Thyroid gland (tissue), 4 donors: Measurements from ENCODE around the gene ADCY7. TPM values are rescaled to one million over a fixed set of nuclear protein-coding genes. Genes with fewer than 3 reads are reported as not detected.

Source experiments
- DNase-seq, 2 donors: peaks; one replicate each; pipeline ENCODE4 v3.0.0-alpha.2; 2019
- H3K27ac ChIP-seq, 3 donors: fragments of 200-600 bp; sonication (generic); 1 replicate in 2 of 3; 2 replicates in 1 of 3; pipeline ENCODE4 v1.5.1; 2016 to 2019; ENCODE audit warnings: mild to moderate bottlenecking in 1 of 3, moderate library complexity in 1 of 3
- H3K27me3 ChIP-seq: fragments of 200-600 bp; sonication (generic); one replicate; pipeline ENCODE4 v1.5.1; 2019
- H3K36me3 ChIP-seq, 2 donors: fragments of 200-600 bp; sonication (generic); one replicate each; pipeline ENCODE4 v1.5.1; 2016 to 2019
- H3K4me1 ChIP-seq, 2 donors: fragments of 200-600 bp; sonication (generic); one replicate each; pipeline ENCODE4 v1.5.1; 2017 to 2019
- H3K4me3 ChIP-seq, 3 donors: fragments of 200-600 bp; sonication (generic); replicated peaks in 1 of 3; 1 replicate in 2 of 3; 2 replicates in 1 of 3; pipeline ENCODE4 v1.5.1; 2016; ENCODE audit warnings: mild to moderate bottlenecking in 1 of 3
- H3K9me3 ChIP-seq: fragments of 200-600 bp; sonication (generic); one replicate; pipeline ENCODE4 v1.5.1; 2017
- CTCF ChIP-seq, 6 experiments: fragments of 200-600 bp in 3 of 6; fragments of 450-650 bp in 3 of 6; sonication (generic) in 3 of 6; IDR thresholded peaks; one replicate each; pipeline ENCODE4 v1.5.1; 2016 to 2019; ENCODE audit warnings: antibody characterized with exemption in 6 of 6, mild to moderate bottlenecking in 2 of 6, inconsistent platforms in 1 of 6, moderate library complexity in 1 of 6
- POLR2A ChIP-seq, 2 donors: fragments of 450-650 bp; IDR thresholded peaks; one replicate each; pipeline ENCODE4 v1.6.1; 2017; ENCODE audit warnings: antibody characterized with exemption in 2 of 2, mild to moderate bottlenecking in 2 of 2, moderate library complexity in 1 of 2
- WGBS, 2 donors: methylation state at CpG; one replicate each; pipeline ENCODE4 v1.1.5; 2017; 5-methylcytosine and 5-hydroxymethylcytosine counted together
- intact Hi-C: fragments of 100-400 bp; cut with DNase I; formaldehyde crosslinking; loops from one replicate; pipeline ENCODE4 v1.15.1; 2023
- total RNA-seq, 4 donors: library from RNA; depleted of rRNA; stranded (reverse); fragments of >200 nt; gene quantifications; one replicate each; pipeline ENCODE4 v1.2.3, GENCODE V29; 2016

ADCY7 gene
- total RNA-seq, 4 donors from 2014 or later, result 4.2 to 8.2 (median 7.1) TPM

- DNase-seq, result no peak
- no peak overlapping the region for H3K4me3 ChIP-seq
- TF ChIP-seq CTCF (IDR thresholded peaks at IDR 0.05) (no peak), POLR2A (IDR thresholded peaks at IDR 0.05) (no peak)
- H3K36me3 ChIP-seq, result peaks cover 4 to 5% of the 10 kb centered on the region in 2 donors
- H3K27ac ChIP-seq, result peak overlapping the region in 1 of 3 donors; percentile 8
- intact Hi-C loops, result no loop called here
- no peaks in the 10 kb centered on the region for H3K27me3 ChIP-seq
- H3K4me1 ChIP-seq, result peaks cover 0 to 7% of the 10 kb centered on the region in 2 donors
- H3K9me3 ChIP-seq, result no peaks in the 10 kb centered on the region
- WGBS, 2 donors, result 64 to 70% methylated on average over 11 of the region's 11 CpGs
Observed at GRCh38 chr16:50329446-50330189, 63.3 kb downstream of the ADCY7 start.

GRCh38 chr16:50331570-50331969, 65.2 kb downstream of the ADCY7 start:
- Histone ChIP-seq H3K4me3 (no peak overlapping the region), H3K36me3 (peaks cover 4 to 5% of the 10 kb centered on the region in 2 donors), H3K9me3 (no peaks in the 10 kb centered on the region), H3K27me3 (no peaks in the 10 kb centered on the region), H3K27ac (no peak overlapping the region), H3K4me1 (peaks cover 0 to 7% of the 10 kb centered on the region in 2 donors)
- intact Hi-C loops, result no loop called here
- no peak for TF ChIP-seq CTCF (IDR thresholded peaks at IDR 0.05)
- no peak for TF ChIP-seq POLR2A (IDR thresholded peaks at IDR 0.05)
- 72 to 74% methylated on average over 5 of the region's 5 CpGs for WGBS, 2 donors
- no peak for DNase-seq

GRCh38 chr16:50332599-50332998, 66.2 kb downstream of the ADCY7 start:
- intact Hi-C loops, result no loop called here
- Histone ChIP-seq H3K4me3 (no peak overlapping the region), H3K36me3 (peaks cover 4 to 5% of the 10 kb centered on the region in 2 donors), H3K27me3 (no peaks in the 10 kb centered on the region), H3K9me3 (no peaks in the 10 kb centered on the region), H3K27ac (no peak overlapping the region), H3K4me1 (peaks cover 0 to 7% of the 10 kb centered on the region in 2 donors)
- no peak for TF ChIP-seq CTCF (IDR thresholded peaks at IDR 0.05)
- no peak for TF ChIP-seq POLR2A (IDR thresholded peaks at IDR 0.05)
- 97 to 98% methylated on average over 3 of the region's 3 CpGs for WGBS, 2 donors
- no peak for DNase-seq

- Histone ChIP-seq H3K36me3 (peaks cover 8 to 11% of the 10 kb centered on the region in 2 donors), H3K4me3 (no peak overlapping the region), H3K27ac (no peak overlapping the region), H3K4me1 (peaks cover 7 to 8% of the 10 kb centered on the region in 2 donors), H3K27me3 (no peaks in the 10 kb centered on the region), H3K9me3 (no peaks in the 10 kb centered on the region)
- 88 to 91% methylated on average over 14 of the region's 14 CpGs for WGBS, 2 donors
- TF ChIP-seq CTCF (IDR thresholded peaks at IDR 0.05) (no peak), POLR2A (IDR thresholded peaks at IDR 0.05) (no peak)
- no peak for DNase-seq
- intact Hi-C loops, result no loop called here
Observed at GRCh38 chr16:50334106-50334975, 68.0 kb downstream of the ADCY7 start.
